GM23248 (cell line): ENCODE data around the gene RPL22.

Source experiments
- EZH2 ChIP-seq: fragments of 200-600 bp; sonication (generic); IDR thresholded peaks from 2 replicates; pipeline ENCODE4 v1.6.1; 2018; ENCODE audit warnings: antibody characterized with exemption, mild to moderate bottlenecking; ENCODE audit not compliant: insufficient read depth, poor library complexity, severe bottlenecking
- EZH2phosphoT487 ChIP-seq: fragments of 200-600 bp; sonication (generic); IDR thresholded peaks from 2 replicates; pipeline ENCODE4 v1.6.1; 2018; ENCODE audit warnings: antibody characterized with exemption, moderate library complexity, mild to moderate bottlenecking, low read depth; ENCODE audit not compliant: insufficient read depth

- no peak for TF ChIP-seq EZH2
- no peak for TF ChIP-seq EZH2phosphoT487
Measured at GRCh38 chr1:6200188-6200809, 904 bp upstream of the RPL22 start.
